ENCODE data around the gene AVL9.
"Not testable (repeated sequence)": the region's sequence is repeated elsewhere in the genome, so short reads cannot be mapped to it uniquely, and the experiment has no call there.

Gene AVL9

GRCh38 chr7:32591938-32592337 is 96.6 kb downstream of the AVL9 start:
- ChIA-PET POLR2A (no interaction called here), CTCF (no interaction called here)
- no peak for TF ChIP-seq NFRKB (IDR thresholded peaks at IDR 0.05)
- TF ChIP-seq SP1 (IDR thresholded peaks at IDR 0.05): no peak
- TF ChIP-seq FOXM1 (IDR thresholded peaks at IDR 0.05; ENCODE audit: borderline replicate concordance): no peak
- no peak for TF ChIP-seq ZNF384 (IDR thresholded peaks at IDR 0.05)
- TF ChIP-seq LEF1 (IDR thresholded peaks at IDR 0.05; ENCODE audit: borderline replicate concordance): no peak
- no peak for TF ChIP-seq ARNT (IDR thresholded peaks at IDR 0.05)
- TF ChIP-seq HDGF (IDR thresholded peaks at IDR 0.05; ENCODE audit: borderline replicate concordance): no peak
- TF ChIP-seq PKNOX1 (IDR thresholded peaks at IDR 0.05): no peak
- TF ChIP-seq TARDBP (IDR thresholded peaks at IDR 0.05): no peak
- no peak for TF ChIP-seq FOXA1 (IDR thresholded peaks at IDR 0.05)
- no peak for TF ChIP-seq BHLHE40 (IDR thresholded peaks at IDR 0.05; ENCODE audit: borderline replicate concordance)
- TF ChIP-seq SUZ12 (IDR thresholded peaks at IDR 0.05): no peak
- no peak for TF ChIP-seq L3MBTL2 (conservative IDR thresholded peaks at IDR 0.05)
- TF ChIP-seq FOXK2 (IDR thresholded peaks at IDR 0.05): no peak
- no peak for DNase-seq (ENCODE audit: extremely low spot score)

GRCh38 chr7:32592701-32593100 is 97.4 kb downstream of the AVL9 start:
- ChIA-PET POLR2A (no interaction called here), CTCF (no interaction called here)
- no peak for TF ChIP-seq CTBP1 (IDR thresholded peaks at IDR 0.05; ENCODE audit: borderline replicate concordance)
- no peak for TF ChIP-seq SUZ12 (IDR thresholded peaks at IDR 0.05)
- no peak for TF ChIP-seq PKNOX1 (IDR thresholded peaks at IDR 0.05)
- TF ChIP-seq ELF4 (IDR thresholded peaks at IDR 0.05): no peak
- TF ChIP-seq FOXK2 (IDR thresholded peaks at IDR 0.05): no peak
- no peak for TF ChIP-seq FOXA1 (IDR thresholded peaks at IDR 0.05)
- DNase-seq (ENCODE audit: extremely low spot score): no peak

GRCh38 chr7:32594965-32595490 is 99.7 kb downstream of the AVL9 start:
- TF ChIP-seq ARNT (IDR thresholded peaks at IDR 0.05) (no peak), TARDBP (IDR thresholded peaks at IDR 0.05) (no peak), FOXA1 (IDR thresholded peaks at IDR 0.05) (no peak), SP1 (IDR thresholded peaks at IDR 0.05) (no peak), FOXK2 (IDR thresholded peaks at IDR 0.05) (no peak), FOXM1 (IDR thresholded peaks at IDR 0.05; ENCODE audit: borderline replicate concordance) (no peak), BHLHE40 (IDR thresholded peaks at IDR 0.05; ENCODE audit: borderline replicate concordance) (no peak), SUZ12 (IDR thresholded peaks at IDR 0.05) (no peak), LEF1 (IDR thresholded peaks at IDR 0.05; ENCODE audit: borderline replicate concordance) (no peak), ZNF384 (IDR thresholded peaks at IDR 0.05) (no peak), CTBP1 (IDR thresholded peaks at IDR 0.05; ENCODE audit: borderline replicate concordance) (no peak), HDGF (IDR thresholded peaks at IDR 0.05; ENCODE audit: borderline replicate concordance) (no peak), PKNOX1 (IDR thresholded peaks at IDR 0.05) (no peak), ELF4 (IDR thresholded peaks at IDR 0.05) (no peak), L3MBTL2 (conservative IDR thresholded peaks at IDR 0.05) (no peak), NFRKB (IDR thresholded peaks at IDR 0.05) (no peak)
- ChIA-PET POLR2A (no interaction called here), CTCF (no interaction called here)
- no peak for DNase-seq (ENCODE audit: extremely low spot score)

- CTCF ChIA-PET; DNase-seq (ENCODE audit: extremely low spot score); POLR2A ChIA-PET: not testable (repeated sequence)
These were observed 105.9 kb downstream of the AVL9 start for GRCh38 chr7:32601196-32601595.

GRCh38 chr7:32602470-32602869 is 107.2 kb downstream of the AVL9 start:
- ChIA-PET CTCF (no interaction called here), POLR2A (no interaction called here)
- TF ChIP-seq PKNOX1 (IDR thresholded peaks at IDR 0.05) (no peak), CTBP1 (IDR thresholded peaks at IDR 0.05; ENCODE audit: borderline replicate concordance) (no peak), TARDBP (IDR thresholded peaks at IDR 0.05) (no peak), BHLHE40 (IDR thresholded peaks at IDR 0.05; ENCODE audit: borderline replicate concordance) (no peak), L3MBTL2 (conservative IDR thresholded peaks at IDR 0.05) (no peak), FOXM1 (IDR thresholded peaks at IDR 0.05; ENCODE audit: borderline replicate concordance) (no peak)
- DNase-seq (ENCODE audit: extremely low spot score): no peak

- CTCF ChIA-PET; DNase-seq (ENCODE audit: extremely low spot score); POLR2A ChIA-PET: not testable (repeated sequence)
These were observed 108.2 kb downstream of the AVL9 start for GRCh38 chr7:32603492-32603891.

GRCh38 chr7:32604047-32604446 is 108.8 kb downstream of the AVL9 start:
- CTCF ChIA-PET; DNase-seq (ENCODE audit: extremely low spot score); POLR2A ChIA-PET: not testable (repeated sequence)

Data from HEK293T (cell line).